HG02884 (cell line): ENCODE results near the gene SUCO.
A peak's percentile ranks its signal among the peaks of the same experiment; 100 is the strongest.
"Not testable (repeated sequence)": the region's sequence is repeated elsewhere in the genome, so short reads cannot be mapped to it uniquely, and the experiment has no call there.

Experiments
- ATAC-seq: cut with Tn5 transposase; IDR thresholded peaks from one replicate; pipeline ENCODE4 v1.9.1; 2021; ENCODE audit warnings: mild to moderate bottlenecking, moderate library complexity; ENCODE audit not compliant: unreplicated experiment

The SUCO gene, protein sequence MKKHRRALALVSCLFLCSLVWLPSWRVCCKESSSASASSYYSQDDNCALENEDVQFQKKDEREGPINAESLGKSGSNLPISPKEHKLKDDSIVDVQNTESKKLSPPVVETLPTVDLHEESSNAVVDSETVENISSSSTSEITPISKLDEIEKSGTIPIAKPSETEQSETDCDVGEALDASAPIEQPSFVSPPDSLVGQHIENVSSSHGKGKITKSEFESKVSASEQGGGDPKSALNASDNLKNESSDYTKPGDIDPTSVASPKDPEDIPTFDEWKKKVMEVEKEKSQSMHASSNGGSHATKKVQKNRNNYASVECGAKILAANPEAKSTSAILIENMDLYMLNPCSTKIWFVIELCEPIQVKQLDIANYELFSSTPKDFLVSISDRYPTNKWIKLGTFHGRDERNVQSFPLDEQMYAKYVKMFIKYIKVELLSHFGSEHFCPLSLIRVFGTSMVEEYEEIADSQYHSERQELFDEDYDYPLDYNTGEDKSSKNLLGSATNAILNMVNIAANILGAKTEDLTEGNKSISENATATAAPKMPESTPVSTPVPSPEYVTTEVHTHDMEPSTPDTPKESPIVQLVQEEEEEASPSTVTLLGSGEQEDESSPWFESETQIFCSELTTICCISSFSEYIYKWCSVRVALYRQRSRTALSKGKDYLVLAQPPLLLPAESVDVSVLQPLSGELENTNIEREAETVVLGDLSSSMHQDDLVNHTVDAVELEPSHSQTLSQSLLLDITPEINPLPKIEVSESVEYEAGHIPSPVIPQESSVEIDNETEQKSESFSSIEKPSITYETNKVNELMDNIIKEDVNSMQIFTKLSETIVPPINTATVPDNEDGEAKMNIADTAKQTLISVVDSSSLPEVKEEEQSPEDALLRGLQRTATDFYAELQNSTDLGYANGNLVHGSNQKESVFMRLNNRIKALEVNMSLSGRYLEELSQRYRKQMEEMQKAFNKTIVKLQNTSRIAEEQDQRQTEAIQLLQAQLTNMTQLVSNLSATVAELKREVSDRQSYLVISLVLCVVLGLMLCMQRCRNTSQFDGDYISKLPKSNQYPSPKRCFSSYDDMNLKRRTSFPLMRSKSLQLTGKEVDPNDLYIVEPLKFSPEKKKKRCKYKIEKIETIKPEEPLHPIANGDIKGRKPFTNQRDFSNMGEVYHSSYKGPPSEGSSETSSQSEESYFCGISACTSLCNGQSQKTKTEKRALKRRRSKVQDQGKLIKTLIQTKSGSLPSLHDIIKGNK (N-terminal part only)

DNA sequence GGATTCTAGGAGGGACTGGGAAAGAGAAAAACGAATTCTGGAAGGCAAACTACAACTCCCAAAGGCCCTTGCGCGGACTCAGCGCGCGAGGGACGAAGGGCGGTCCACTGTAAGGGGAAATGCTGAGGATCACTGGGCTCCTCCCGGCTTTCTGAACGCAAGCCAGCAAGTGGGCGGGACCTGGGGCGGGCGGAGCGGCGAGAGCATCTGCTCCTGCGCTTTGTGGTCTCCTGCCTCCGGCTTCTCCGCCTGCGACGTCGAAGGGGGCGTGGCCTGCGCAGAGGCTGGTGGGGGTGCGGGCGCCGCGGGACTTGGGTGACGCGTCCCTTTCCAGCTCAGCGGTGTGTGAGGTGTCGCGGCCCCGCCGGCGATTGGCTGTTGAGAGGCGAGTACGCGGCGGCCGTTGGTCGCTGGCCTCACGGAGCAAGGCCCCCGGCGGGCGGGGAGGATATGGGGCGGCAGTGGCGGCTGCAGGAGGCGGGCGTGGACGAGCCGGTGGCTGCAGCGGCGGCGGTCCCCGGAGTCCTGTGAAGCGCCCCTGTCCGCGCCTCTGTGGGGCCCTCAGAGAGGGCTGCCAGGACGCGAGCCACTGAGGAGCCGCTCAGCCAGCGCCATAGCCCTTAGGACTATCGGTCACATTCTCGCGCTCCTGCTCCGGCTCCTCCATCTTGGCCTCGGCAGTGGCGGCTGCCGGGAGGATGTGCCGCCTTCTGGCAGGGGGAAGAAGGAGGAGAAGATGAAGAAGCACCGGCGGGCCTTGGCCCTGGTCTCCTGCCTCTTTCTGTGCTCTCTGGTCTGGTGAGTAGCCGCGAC is at the start of gene SUCO:
Gene SUCO (plus strand): TSS at position 451 of the 813 bp plus-strand sequence. CDS start 286 bp downstream, at position 737.
- ATAC-seq = peak; percentile 74

- no peak for ATAC-seq
Observed at GRCh38 chr1:172483448-172483847, 49.5 kb upstream of the SUCO start.

- ATAC-seq = no peak
Observed at GRCh38 chr1:172484252-172484651, 48.7 kb upstream of the SUCO start.

DNA sequence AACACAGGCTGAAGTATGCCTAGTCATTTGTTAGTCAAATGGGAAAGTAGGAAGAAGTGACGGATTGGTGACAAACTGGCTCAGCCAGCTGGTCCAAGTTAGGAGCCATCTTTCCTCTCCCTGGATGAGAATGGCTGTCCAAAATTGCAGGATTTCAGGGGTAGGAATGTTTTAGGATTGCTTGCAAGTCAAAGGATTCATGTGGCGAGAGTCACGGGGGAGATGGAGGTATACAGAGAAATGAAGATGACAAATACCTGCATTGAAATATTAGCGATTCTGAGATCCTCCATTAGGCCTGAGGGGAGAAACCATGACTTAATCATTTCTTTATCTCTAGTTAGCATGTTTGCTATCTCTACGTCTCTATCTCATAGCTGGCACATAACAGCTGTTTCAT is 47.3 kb upstream of the SUCO start:
- no peak for ATAC-seq

- no peak for ATAC-seq
Observed at GRCh38 chr1:172486805-172487454, 46.0 kb upstream of the SUCO start.

- no peak for ATAC-seq
Observed at GRCh38 chr1:172487550-172487949, 45.4 kb upstream of the SUCO start.

GRCh38 chr1:172488393-172488792 is 44.6 kb upstream of the SUCO start:
- no peak for ATAC-seq

- no peak for ATAC-seq
Observed at GRCh38 chr1:172489847-172490246, 43.1 kb upstream of the SUCO start.

DNA sequence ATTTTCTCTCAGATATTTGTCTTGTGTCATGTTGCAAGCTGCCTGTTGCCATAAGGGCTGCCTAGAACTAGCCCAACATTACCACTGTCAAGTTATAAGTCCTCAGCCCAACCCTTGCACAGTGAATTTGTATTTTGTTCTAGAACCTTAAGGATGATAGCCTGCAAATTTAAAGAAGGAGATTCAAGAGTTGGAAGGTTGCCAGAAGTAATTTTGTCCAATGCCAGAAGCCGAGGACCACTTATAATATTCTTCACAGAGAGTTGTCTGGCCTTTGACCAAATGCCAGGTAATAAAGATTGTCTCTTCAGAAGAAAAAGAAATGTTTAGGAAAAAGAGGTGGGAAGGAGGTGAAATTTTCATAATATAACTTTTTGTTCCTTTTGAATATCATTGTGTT is 40.5 kb upstream of the SUCO start:
- ATAC-seq = no peak

GRCh38 chr1:172494166-172494565 is 38.8 kb upstream of the SUCO start:
- ATAC-seq = no peak

- ATAC-seq = not testable (repeated sequence)
Observed at GRCh38 chr1:172496127-172496526, 36.8 kb upstream of the SUCO start.

DNA sequence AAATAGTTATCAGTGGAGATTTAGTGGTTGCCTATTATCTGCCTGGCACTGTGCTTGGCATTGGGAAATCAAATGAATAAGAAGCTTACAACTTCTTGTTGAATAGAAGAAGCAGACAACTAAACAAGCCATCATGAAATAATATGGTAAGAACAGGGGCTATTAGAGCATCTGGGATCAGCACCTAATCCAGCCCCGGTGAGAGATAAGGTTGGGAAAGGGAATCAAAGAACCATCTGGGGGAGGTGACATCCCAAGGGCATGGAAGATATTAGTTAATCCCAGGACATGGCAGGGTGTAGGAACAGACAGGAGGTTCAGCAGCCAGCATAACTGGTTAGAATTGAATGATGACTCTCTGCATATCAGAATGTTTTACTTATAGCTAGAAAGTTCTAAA is 36.3 kb upstream of the SUCO start:
- no peak for ATAC-seq

DNA sequence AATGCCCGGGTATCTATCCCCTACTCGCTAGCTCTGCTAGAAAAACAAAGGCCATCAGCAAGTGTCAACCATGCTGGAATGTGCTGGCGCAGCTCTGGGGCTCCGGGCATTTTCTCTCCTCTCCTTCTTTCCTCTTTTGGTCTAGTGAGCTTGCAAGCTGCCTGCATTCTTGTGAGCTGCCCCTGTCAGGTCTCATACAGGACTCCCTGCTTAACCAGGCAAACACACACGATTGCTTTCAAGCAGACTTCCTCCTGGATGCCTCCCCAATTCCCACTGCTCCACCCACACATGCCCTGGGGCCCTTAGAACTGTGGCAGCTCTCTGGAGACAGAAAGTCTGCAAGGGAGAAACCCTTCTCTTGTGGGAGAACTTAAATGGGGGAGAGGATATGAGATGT is 35.7 kb upstream of the SUCO start:
- no peak for ATAC-seq

- no peak for ATAC-seq
Observed at GRCh38 chr1:172498857-172499256, 34.1 kb upstream of the SUCO start.

DNA sequence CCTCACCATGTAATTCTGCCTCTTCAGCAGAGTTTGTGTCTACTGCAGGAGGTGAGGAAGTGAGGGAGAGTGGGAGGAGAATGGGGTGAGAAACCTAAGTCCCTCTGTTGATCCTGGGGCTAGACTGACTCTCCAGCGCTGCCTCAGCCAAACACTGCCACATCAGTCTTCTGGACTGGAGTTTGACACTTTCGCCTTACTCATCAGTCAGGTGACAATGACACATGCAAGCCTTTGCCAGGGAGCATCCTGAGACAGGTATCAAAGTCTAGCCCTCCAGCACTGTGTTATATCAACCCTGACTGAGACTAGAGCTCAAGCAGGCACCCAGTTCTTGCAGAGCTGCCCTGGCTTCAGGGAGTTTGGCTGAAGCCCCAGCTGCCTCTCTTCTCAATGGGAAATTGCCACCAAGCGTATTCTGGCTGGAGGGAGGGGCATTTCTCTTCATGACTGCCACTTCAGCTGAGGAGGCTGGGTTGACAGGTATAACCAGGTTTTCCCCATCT is 33.3 kb upstream of the SUCO start:
- no peak for ATAC-seq

DNA sequence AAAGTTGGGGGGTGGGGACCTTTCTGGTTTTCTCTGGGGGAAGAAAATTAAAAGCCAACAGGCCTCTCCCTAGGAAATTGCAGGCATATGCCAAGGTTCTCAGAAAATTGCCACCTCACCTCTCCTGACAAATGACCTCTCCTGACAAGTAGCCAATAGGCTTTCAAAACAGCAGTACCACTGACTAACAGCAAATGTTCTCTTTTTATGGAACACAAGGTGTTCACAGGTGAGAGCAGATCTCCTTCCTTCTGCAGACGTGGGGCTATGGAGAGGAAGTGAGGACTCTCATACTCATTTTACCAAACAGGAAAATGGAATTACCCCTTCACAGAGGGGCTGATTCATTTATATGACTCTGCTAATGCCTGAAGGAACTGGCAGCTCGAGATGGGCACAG is 32.7 kb upstream of the SUCO start:
- ATAC-seq = no peak

DNA sequence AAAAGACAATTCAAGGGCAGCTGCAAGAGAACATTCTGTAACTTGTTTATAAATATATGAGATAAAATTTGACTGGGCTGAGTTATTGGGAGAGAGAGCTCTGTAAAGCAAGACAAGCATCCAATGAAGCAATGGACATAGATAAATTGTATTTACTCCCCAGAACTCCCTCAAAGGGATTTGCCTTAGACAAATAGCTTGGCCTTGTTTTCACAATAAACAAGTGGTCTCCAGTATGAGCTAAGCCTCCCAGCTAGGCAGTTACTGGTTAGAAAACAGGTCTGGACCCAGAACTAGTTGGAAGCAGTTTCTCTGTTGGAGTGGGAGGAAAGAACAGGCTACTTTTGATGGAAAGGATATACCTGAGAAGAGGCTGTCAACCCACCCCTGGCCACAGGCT is 25.2 kb upstream of the SUCO start:
- ATAC-seq = no peak

- ATAC-seq = no peak
Observed at GRCh38 chr1:172510479-172510878, 22.5 kb upstream of the SUCO start.

GRCh38 chr1:172512591-172512990 is 20.4 kb upstream of the SUCO start:
- no peak for ATAC-seq

GRCh38 chr1:172513479-172513878 is 19.5 kb upstream of the SUCO start:
- no peak for ATAC-seq
